IPS-18c (cell line): ENCODE results near the gene KCNK3.
"Not testable (repeated sequence)": the region's sequence is repeated elsewhere in the genome, so short reads cannot be mapped to it uniquely, and the experiment has no call there.

Source experiments
- H3K4me3 ChIP-seq: 2 replicates; pipeline ENCODE4 v1.7.0; 2013; ENCODE audit warnings: low read depth, mild to moderate bottlenecking, low read length, moderate library complexity; ENCODE audit not compliant: insufficient read depth
- H3K9me3 ChIP-seq: one replicate; pipeline ENCODE4 v1.6.1; 2013; ENCODE audit warnings: mild to moderate bottlenecking, low read length, moderate library complexity; ENCODE audit not compliant: control insufficient read depth, insufficient read depth

The KCNK3 gene

GRCh38 chr2:26657265-26657664 lies 35.3 kb upstream of the KCNK3 start:
- H3K4me3 ChIP-seq = no peak overlapping the region

GRCh38 chr2:26658691-26659346 lies 33.7 kb upstream of the KCNK3 start:
- peaks cover 2% of the 10 kb centered on the region for H3K9me3 ChIP-seq
- no peak overlapping the region for H3K4me3 ChIP-seq

More at GRCh38 chr2:26657265-26657664, 35.3 kb upstream of the KCNK3 start:
- H3K9me3 ChIP-seq = peaks cover 2% of the 10 kb centered on the region

- H3K9me3 ChIP-seq = peaks cover 2% of the 10 kb centered on the region
Observed at GRCh38 chr2:26660363-26660962, 32.1 kb upstream of the KCNK3 start.

DNA sequence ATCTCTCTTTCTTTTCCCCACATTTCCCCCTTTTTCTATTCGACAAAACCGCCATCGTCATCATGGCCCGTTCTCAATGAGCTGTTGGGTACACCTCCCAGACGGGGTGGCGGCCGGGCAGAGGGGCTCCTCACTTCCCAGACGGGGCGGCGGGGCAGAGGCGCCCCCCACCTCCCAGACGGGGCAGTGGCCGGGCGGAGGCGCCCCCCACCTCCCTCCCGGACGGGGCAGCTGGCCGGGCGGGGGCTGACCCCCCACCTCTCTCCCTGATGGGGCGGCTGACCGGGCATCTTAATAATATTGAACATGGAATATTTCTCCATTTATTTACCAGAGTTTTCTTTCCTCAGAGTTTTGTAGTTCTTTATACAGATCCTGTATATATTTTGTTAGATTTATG lies 27.2 kb upstream of the KCNK3 start:
- H3K9me3 ChIP-seq, H3K4me3 ChIP-seq: not testable (repeated sequence)

More at GRCh38 chr2:26660363-26660962, 32.1 kb upstream of the KCNK3 start:
- H3K4me3 ChIP-seq = no peak overlapping the region

- H3K9me3 ChIP-seq = no peaks in the 10 kb centered on the region
- no peak overlapping the region for H3K4me3 ChIP-seq
Observed at GRCh38 chr2:26666671-26667070, 25.9 kb upstream of the KCNK3 start.

DNA sequence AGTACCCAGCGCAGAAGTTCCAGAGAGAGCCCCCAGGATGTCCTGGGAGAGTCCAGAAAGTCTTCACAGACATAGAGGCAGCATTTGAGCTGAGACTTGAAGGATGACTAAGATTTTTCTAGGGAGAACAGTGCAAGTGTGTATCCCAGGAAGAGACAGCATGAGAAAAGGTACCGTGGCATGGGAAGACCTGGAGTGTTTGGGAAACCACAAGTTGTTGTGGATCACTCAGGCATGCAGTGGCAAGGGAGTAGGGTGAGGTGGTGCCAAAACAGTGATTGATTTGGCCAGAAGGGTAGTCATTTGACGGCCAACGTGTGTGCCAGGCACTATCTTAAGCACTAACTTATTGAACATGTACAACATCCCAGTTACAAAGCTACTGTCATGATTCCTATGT lies 24.5 kb upstream of the KCNK3 start:
- Histone ChIP-seq H3K9me3 (no peaks in the 10 kb centered on the region), H3K4me3 (no peak overlapping the region)

GRCh38 chr2:26668856-26669750 lies 23.4 kb upstream of the KCNK3 start:
- Histone ChIP-seq H3K9me3 (no peaks in the 10 kb centered on the region), H3K4me3 (no peak overlapping the region)

DNA sequence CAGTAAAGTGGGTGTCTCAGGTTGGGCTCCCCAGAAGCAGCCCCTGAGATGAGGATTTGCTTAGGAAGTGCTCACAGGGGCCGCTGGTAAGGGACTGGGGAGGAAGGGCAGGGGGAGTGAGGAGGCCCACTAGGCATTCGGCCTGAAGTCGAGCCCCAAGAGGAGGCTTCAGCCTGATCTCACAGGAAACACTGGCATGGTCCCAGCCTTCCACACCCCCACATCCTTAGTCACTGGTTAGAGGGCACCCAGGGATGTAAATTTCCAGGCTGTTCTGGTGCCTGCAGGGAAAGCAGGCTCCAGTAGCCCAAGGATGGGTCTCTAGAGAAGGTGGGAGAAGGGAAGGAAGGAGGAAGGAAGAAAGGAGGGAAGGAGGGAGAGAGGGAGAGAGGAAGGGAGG lies 22.4 kb upstream of the KCNK3 start:
- Histone ChIP-seq H3K4me3 (no peak overlapping the region), H3K9me3 (no peaks in the 10 kb centered on the region)

DNA sequence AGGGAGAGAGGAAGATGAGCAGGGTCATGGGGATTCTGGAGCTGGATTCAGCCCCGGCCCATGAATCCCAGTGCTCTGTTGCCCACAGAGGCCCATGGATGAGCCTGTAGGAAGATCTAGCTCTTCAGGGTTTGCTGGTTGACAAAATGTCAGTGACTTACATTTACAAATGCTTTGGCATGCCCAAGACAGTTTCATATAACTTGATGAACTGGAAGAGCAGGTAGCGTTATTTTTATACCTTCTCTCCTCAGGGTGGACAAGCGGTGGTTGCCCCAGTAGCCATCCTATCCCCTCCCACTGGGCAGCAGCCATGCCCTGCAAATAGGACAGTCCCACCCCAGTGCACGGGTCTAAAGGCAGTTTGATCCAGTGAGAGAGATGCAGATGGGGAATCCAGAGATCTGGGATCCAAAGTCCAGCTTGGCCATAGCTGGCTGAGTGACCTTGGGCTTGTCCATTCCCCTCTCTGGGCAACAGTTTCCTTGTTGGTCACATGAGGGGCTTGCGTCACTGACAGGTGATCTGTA lies 21.5 kb upstream of the KCNK3 start:
- H3K9me3 ChIP-seq = no peaks in the 10 kb centered on the region
- H3K4me3 ChIP-seq = no peak overlapping the region

DNA sequence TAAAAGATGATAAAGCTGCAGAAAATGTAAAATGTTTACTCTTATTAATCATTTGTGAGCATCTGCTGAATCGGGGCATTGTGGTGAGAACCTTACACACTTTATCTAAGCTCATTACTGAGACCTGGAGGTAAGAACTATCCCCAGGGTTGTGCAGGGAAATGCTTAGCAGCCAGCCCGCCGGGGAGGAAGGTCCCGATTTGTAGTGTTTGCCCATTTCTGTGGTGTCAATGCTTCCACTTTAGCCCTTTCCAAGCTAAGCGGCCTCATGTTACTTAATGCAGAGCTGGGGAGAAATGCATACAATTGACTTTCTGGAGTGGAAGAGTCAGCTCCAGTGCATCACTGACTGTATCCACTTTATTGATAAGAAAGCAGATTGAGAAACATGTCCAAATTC lies 20.8 kb upstream of the KCNK3 start:
- Histone ChIP-seq H3K9me3 (peaks cover 2% of the 10 kb centered on the region), H3K4me3 (no peak overlapping the region)

DNA sequence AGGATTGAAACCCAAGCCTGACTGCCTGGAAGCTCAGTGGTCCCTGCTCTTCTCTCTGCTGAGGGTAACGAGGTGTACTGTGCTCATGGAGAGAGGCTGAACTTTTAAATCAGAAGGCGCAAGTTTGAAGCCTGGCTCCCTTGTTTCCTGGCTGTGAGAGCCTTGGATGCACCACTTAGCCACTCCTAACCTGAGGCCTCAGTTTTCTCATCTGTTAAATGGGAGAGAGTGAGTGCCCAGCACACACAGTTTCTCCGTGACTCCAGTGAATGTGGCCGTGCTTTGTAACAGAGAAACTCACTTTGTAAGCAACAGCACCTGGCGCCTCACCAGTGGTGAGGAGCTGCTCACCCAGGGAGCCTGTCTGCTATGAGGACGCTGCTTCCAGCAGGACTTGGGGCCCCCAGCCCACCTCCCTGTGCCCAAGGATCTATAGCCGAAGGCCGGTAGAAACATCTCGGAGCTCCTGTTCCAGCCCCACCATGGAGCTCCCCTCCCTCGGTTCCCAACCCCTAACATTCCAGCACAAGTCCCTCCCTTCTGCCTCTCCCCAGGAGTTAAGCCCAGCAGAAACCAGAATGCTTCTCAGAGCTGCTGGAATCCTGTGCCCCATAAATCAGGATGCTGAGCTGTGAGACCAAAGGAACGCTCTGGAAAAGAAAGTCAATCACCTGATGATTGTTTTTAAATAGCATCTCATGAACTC lies 20.3 kb upstream of the KCNK3 start:
- H3K9me3 ChIP-seq = peaks cover 2% of the 10 kb centered on the region
- no peak overlapping the region for H3K4me3 ChIP-seq

GRCh38 chr2:26672818-26673393 lies 19.6 kb upstream of the KCNK3 start:
- Histone ChIP-seq H3K9me3 (peaks cover 2% of the 10 kb centered on the region), H3K4me3 (no peak overlapping the region)

DNA sequence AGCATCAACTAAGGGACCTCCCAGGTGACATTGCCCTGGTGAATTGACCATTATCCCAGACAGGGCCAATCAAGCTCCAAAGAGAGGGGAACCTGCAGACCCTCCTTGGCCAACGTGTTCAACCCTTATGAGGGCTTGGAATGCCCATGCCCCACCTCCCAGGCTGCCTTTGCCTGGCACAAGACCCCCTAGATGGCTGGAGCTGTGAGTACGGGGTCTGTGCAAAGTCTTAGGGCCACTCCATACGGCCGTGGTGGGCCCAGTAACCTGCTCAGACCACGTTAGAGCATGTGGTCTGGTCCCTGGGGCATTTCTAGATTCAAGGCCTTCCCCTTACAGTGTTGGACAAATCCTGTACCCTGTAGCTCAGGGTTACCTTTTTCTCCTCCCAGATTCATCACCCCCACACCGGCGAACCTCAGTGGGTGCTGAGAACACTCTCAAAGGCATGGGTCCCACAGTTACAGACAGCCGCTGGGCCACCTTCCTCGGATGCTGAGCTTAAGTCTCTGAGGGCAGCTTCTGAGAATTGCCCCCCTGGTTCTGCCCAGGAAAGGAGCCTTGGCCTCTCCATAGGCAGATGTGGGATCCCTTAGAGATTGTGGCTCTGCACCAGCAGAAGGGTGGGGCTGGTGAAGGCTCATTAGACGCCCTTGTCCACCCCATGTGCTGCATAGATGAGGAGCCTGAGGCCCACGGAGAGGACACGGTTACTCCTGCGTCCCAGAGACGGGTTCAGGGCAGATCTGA lies 18.3 kb upstream of the KCNK3 start:
- Histone ChIP-seq H3K9me3 (peaks cover 2% of the 10 kb centered on the region), H3K4me3 (no peak overlapping the region; the same call in 1 of the 2 replicates)

GRCh38 chr2:26674771-26675170 lies 17.8 kb upstream of the KCNK3 start:
- H3K9me3 ChIP-seq = peaks cover 2% of the 10 kb centered on the region

DNA sequence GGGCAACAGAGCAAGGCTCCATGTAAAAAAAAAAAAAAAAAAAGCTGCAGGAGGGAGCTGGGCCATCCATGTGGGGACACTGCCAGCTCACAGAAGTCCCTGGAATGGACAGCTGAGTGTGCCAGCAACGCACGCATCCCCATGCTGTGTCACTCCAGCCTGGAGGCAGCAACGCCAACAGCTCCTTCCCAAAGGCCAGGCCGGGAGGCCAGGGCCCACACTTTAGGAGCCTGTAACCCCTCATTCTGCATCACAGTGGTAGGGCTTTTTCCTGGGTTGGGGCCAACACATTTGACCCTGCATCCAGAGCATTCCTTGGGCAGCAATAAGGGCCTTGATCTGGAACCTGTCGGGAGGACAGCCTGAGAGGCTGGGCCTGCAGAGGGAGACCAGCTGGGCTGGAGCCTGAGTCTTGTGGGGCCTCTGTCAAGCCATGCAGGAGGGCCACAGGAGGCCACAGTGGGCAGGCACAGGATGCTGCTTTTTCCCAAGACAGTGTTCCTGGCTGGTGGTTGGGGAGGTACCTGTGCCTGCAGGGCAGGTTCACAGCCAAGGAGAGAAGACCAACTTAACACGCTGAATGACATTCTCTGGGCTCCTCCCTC lies 16.8 kb upstream of the KCNK3 start:
- peaks cover 2% of the 10 kb centered on the region for H3K9me3 ChIP-seq
- no peak overlapping the region for H3K4me3 ChIP-seq

More at GRCh38 chr2:26674771-26675170, 17.8 kb upstream of the KCNK3 start:
- H3K4me3 ChIP-seq = no peak overlapping the region

GRCh38 chr2:26678035-26678434 lies 14.5 kb upstream of the KCNK3 start:
- H3K4me3 ChIP-seq = no peak overlapping the region
- peaks cover 2% of the 10 kb centered on the region for H3K9me3 ChIP-seq
